Measurements from ENCODE around the gene ENO4. TPM values are rescaled to one million over a fixed set of nuclear protein-coding genes. Genes with fewer than 3 reads are reported as not detected.

Gene ENO4
- total RNA-seq, 1 donor from 2014 or later: 0.50 TPM

- no peak for DNase-seq (ENCODE audit: low read depth)
These were observed 64.4 kb downstream of the ENO4 start for GRCh38 chr10:116913695-116914094.

DNA sequence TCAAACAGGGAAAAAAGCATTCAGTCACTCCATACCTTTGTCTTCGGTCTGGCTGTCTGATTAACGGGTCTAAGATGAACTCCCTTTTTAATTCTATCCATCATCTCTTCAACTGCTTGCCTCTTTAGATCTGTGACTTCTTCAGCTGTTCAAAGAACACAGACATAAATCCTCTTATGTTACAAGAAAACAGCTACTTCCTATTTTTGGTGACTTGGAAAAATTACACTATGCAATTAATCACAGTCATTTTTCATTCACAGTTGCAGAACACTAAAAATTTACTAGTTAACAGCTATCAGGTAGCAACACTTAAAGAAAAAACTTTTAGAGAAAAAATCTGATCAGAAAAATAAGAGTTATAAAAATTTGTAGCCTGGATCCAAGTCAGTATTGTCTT lies 66.0 kb downstream of the ENO4 start:
- no peak for DNase-seq (ENCODE audit: low read depth)

DNA sequence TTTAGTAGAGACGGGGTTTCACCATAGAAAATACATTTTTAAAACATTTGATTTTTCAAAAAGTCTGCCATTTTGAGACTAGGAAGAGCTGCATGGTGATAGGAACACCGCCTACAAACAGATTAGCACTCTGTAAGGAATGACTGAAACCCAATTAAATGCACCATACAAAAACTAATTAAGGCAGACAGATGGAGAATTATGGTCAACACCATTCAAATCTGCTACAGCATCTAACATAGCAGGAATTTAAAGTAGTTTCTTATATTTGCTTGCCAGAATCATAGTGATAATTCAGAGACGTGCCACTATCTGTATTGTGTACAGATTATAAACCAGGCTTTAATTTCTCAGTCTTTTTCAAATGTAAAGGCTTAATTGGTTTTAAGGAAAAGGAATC lies 68.2 kb downstream of the ENO4 start:
- no peak for DNase-seq (ENCODE audit: low read depth)

- DNase-seq (ENCODE audit: low read depth): no peak
These were observed 69.3 kb downstream of the ENO4 start for GRCh38 chr10:116918583-116918982.

GRCh38 chr10:116919164-116919563 lies 69.9 kb downstream of the ENO4 start:
- DNase-seq (ENCODE audit: low read depth): no peak

DNA sequence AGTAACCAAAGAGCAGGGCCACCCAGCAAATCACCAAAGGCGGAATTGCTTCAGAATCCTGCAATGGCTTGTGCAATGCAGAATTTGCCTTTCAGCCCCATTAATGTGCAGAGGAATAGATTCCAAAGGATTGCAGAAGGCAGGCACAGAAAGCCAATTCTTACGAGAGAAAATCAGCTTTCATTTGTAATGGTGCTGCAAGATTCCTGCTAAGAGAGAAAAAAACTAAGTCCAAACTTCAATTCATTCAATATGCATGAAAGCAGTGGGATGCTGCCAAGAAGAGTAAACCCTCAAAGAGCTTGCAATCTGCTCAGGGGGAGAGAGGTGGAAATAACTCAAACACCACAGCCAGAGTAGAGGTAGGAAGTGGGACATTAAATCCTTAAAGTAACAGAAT lies 70.4 kb downstream of the ENO4 start:
- DNase-seq (ENCODE audit: low read depth): no peak

DNA sequence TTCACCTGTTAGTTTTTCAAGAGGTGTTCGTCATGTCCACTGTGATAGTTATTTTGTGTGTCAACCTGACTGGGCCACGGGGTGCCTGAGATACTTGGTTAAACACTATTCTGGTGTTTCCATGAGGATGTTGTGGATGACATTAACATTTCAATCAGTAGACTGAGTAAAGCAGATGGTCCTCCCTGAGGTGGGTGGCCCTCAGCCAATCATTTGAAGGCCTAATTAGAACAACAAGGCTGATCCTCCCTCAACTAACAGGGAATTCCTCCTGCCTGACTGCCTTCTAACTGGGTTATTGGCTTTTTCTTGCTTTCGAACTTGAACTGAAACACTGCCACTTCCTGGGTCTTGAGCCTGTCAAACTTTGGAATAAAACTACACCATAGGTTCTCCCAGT lies 75.8 kb downstream of the ENO4 start:
- DNase-seq (ENCODE audit: low read depth): no peak

DNA sequence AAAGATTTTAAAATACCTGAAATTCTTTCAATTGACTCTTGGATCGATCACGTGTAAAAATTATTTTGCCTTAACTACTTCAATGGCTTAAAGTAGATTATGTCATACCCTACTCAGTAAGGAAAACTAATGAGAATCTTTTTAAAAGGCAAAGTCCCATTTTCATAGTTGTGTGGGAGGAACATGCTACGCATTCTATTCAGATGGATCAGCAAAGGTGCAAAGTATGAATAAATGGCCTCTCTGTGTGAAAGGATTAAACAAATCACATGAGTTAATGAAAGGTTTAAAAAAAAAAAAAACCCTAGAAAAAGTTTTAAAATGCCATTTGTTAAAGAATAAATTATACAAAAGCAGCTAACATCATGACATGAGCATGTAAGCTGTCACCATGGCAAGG lies 77.1 kb downstream of the ENO4 start:
- DNase-seq (ENCODE audit: low read depth): peak; percentile 51

DNA sequence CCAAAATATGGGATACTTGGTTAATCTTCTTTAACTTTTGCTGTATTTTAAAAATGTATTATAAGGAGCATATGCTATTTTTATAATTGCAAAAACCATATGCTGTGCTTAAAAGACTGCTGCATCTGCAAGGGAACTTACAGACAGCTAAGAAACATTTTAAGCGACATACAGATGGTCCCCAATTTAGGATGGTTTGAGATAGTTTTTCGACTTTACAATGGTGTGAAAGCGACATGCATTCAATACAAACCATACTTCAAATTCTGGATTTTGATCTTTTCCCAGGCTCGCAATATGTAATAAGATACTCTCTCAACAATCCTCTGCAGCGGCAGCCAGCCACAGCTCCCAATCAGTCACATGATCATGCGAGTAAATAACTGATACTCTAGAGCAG lies 82.5 kb downstream of the ENO4 start:
- DNase-seq (ENCODE audit: low read depth): no peak

Other genes with a start within 250 kb of the ENO4 start
- gene PNLIPRP2, start 228.5 kb upstream of the ENO4 start, total RNA-seq: not detected in 2 replicates
- 24.7 and 79.5 TPM in 2 replicates for gene HSPA12A, start 106.9 kb upstream of the ENO4 start, total RNA-seq
- 11.6 and 35.9 TPM in 2 replicates for gene SHTN1, start 155.7 kb downstream of the ENO4 start, total RNA-seq